Stimulated activated CD4-positive, alpha-beta T cell treated with anti-CD3 and anti-CD28 coated beads, Interleukin-12 subunit alpha, Interleukin-12 subunit beta, amount 100 ng/mL, for 24 hours (primary cell): ENCODE results near the gene COX6A1.
"Not testable (repeated sequence)": the region's sequence is repeated elsewhere in the genome, so short reads cannot be mapped to it uniquely, and the experiment has no call there.

ENCODE experiments used
- DNase-seq, 2 experiments: peaks; one replicate each; pipeline ENCODE4 v3.0.0-alpha.2; 2020; ENCODE audit warnings: low read depth in 2 of 2

The COX6A1 gene

GRCh38 chr12:120428597-120429229 is 9.2 kb upstream of the COX6A1 start:
- DNase-seq, result no peak

DNA sequence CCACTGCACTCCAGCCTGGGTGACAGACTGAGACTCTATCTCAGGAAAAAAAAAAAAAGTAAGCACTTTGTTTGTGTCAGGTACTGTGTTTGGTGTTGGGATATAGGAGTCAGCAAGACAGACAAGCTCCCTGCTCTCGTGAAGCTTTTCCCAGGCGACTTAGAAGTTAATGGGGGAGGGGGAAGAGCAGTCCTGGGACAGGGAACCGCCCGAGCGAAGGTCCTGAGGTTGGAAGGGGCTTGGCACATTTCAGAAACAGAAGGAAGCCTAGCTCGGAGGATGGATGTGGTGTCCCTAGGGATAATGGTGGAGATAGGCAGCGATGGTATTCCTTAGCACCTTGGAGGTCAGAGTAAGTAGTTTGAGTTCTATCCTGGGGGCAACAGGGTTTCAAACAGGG is 8.5 kb upstream of the COX6A1 start:
- DNase-seq, result no peak

DNA sequence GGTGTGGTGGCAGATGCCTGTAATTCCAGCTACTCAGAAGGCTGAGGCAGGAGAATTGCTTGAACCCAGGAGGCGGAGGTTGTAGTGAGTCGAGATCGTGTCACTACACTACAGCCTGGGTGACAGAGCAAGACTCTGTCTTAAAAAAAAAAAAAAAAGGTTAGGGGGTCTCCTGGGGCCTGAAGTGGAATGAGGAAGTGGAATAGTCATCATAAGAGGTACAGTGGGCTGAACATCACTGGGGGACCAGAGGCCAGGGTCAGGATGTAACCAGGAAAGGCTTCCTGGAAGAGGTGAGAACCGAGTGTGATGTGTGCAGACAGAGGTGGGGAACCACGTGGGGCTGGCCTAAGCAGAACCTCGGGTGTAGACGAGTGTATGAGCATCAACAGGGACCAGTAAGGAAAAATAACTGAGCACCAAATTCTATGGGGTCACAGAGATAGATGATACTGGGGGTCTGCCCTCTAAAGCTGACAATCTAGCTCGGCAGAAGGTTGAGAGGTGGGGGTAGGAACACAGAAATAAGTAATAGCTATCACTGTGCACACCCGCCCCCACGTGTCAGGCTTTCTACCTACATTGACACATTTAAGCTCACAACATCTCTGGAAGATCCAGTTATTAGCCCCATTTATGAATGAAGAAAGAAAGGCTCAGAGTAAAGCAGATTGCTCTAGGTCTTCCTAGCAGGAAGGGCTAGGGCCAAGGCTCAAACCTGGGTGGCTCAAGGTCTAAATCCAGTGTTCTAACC is 5.0 kb upstream of the COX6A1 start:
- DNase-seq, result no peak

DNA sequence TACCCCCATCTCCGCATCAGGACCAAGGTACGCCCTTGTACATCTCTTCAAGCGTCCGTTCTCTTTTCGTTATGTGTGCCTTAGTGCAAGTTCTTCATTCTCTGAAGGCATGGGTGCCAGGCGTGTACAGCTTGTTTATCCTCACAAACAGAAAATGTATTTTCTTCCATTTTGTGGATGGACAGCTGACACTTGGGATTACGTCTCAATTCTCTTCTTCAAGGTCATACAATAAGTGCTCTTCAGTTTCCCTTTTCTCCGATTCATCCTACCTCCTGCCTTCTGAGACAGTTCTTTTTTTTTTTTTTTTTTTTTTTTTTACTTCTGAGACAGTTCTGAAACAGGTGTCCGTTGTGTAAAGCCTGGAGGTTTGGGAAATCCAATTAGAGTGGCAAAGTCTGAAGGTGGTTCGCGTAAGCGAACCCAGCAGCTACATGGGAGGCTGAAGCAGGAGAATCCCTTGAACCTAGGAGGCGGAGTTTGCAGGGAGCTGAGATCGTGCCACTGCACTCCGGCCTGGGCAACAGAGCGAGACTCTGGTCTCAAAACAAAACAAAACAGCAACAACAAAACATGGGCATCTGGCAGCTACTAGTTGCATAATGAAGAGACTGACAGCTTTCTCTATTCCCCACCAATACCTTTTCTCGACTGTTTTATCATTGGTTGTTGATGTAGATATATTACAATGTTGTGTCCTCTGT is 734 bp downstream of the COX6A1 start:
- no peak for DNase-seq

GRCh38 chr12:120439646-120440247 is 1.8 kb downstream of the COX6A1 start:
- DNase-seq, result peak; percentile 38 to 65

- DNase-seq, result no peak
These were observed 6.8 kb downstream of the COX6A1 start for GRCh38 chr12:120444676-120445075.

- DNase-seq, result peak; percentile 86
These were observed 8.3 kb downstream of the COX6A1 start, which contains the start of the genes GATC and TRIAP1 for GRCh38 chr12:120445911-120446843. GATC (plus strand) TSS chr12:120446444; CDS start chr12:120446481, 37 bp downstream. TRIAP1 (minus strand) TSS chr12:120446384; CDS start chr12:120446372, 12 bp downstream.

- not testable (repeated sequence) for DNase-seq
These were observed 8.9 kb downstream of the COX6A1 start for GRCh38 chr12:120446844-120447178.

- DNase-seq, result no peak
These were observed 10.1 kb downstream of the COX6A1 start for GRCh38 chr12:120447992-120448391.

GRCh38 chr12:120452524-120452923 is 14.6 kb downstream of the COX6A1 start:
- not testable (repeated sequence) for DNase-seq

DNA sequence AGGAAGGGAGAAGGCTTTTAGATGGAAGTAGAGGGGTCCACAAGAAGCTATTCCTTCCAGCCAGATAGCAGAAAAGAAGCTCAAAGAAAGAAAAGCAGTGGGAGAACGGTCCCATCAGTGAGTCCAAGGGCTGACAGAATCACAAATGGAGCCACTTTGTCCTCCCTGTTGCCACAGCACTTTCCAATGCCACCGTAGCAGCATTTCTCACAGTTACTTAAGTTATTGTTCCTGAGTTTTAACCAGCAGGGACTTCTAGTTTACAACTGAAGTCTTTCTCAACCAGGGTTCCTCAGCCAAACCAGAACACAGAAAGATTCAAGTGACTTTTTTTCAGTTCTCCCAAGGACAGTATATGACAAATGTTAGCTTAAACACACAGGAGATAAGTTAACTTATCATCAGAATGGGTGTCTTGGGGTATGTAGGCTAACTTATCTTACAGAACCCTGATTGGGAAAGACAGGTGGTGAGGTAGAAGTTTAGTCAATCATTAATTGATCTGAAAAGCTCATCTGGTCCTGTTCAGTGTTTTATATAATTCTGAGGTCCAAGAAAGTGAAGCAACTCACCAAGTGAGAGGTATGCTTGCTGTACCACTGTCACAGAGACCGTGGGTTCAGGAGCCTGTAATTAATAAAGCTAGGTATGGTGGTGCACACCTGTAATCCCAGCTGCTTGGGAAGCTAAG is 15.3 kb downstream of the COX6A1 start:
- no peak for DNase-seq

- no peak for DNase-seq
These were observed 16.1 kb downstream of the COX6A1 start for GRCh38 chr12:120453977-120454376.

GRCh38 chr12:120455302-120455701 is 17.4 kb downstream of the COX6A1 start:
- no peak for DNase-seq

GRCh38 chr12:120457133-120457532 is 19.2 kb downstream of the COX6A1 start:
- DNase-seq, result no peak

DNA sequence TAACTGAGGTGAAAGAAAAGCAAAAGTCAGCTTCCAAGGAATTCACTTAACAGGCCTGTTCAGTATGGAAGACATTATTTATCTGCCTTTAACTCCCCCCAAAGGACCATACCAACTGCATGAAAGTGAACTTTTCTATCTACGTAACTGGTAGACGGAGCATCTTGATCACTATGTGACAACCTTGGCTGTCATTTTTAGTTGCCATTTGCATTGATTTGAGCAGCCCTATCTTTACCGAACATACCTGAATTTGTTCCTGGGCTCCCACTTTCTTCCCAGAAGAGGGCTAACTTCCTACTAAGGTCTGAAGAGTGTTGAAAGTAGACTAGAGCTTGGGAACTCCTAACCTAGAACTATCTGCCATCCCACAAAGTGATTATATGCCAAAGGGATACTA is 22.2 kb downstream of the COX6A1 start:
- DNase-seq, result no peak

- no peak for DNase-seq
These were observed 24.3 kb downstream of the COX6A1 start for GRCh38 chr12:120462099-120462640.

DNA sequence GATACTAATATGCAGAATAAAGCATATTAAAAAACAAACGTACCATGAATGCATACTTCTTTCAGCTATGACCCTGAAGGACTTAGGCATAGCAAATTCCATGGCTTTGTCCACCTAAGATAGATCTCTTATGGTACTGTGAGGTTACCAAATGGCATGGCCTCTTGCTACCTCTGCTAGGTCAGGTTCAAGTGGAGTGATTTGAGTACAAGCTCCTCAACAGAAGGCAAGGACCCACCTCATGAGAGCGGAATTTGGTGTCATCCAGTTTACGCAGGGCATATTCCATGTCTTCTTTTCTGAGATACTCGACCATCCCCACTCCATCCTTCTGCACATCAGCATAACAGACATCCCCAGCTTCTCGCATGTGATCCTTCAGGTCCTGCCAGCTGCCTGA is 25.8 kb downstream of the COX6A1 start:
- no peak for DNase-seq

DNA sequence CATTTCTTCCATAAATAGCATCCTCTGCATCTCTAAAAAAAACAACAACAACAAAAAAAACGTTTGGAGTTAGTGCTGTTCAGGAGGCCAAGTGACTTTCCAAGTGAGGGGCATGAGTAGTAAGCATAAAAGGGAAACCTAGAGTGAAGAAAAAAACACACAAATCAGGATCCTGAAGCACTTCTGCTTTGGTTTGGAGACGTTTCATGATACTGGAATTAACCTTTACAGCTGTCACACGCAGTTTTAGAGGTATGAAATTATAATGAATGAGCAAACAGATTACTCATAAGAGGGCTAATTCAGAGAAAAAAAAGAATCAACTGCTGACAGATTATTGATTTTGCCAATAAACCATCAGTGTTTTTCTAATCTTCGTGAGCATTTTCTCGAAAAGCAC is 27.8 kb downstream of the COX6A1 start:
- no peak for DNase-seq

DNA sequence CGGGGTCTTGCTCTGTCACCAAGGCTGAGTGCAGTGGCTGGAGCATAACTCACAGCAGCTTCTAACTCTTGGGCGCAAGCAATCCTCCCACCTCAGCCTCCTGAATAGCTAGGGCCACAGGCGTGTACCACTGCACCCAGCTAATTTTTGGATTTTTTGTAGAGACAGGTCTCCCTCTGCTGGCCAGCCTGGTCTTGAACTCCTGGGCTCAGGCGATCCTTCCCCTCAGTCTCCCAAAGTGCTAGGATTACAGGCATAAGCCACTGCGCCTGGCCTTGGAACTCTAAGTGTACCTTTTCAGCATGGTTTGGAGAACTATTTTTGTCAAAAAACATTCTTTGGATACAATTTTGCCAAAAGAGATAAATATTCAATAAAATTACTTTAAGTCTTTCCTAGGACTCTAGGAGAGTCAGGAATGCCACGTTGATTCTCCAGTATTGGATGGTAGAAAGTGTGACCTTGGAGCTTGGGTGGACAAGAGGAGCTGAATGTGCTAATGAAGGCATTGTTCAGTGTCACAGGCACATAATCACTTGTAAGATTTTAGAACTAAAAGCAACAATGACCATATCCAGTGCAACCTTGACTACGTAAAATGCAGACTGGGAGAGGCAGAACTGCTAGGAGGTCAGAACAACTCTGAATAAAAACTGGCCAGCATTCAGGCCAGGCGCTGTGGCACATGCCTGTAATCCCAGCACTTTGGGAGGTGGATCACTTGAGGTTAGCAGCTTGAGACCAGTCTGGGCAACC is 28.8 kb downstream of the COX6A1 start:
- peak in 1 of 2 experiments; percentile 24 for DNase-seq

- DNase-seq, result no peak
These were observed 29.5 kb downstream of the COX6A1 start for GRCh38 chr12:120467439-120467838.
